ENCODE measurements around the gene COX6A2. TPM values are rescaled to one million over a fixed set of nuclear protein-coding genes. Genes with fewer than 3 reads are reported as not detected.
A peak's percentile ranks its signal among the peaks of the same experiment; 100 is the strongest.
"Not testable (repeated sequence)": the region's sequence is repeated elsewhere in the genome, so short reads cannot be mapped to it uniquely, and the experiment has no call there.

COX6A2 gene
- total RNA-seq, 6 experiments from 2014 or later: not detected

- no peaks in the 10 kb centered on the region; the same call in 1 of the 2 replicates for H3K27me3 Mint-ChIP-seq (ENCODE audit: insufficient read depth)
- peak overlapping the region; percentile 38 for H3K4me3 Mint-ChIP-seq
- TF ChIP-seq CTCF (IDR thresholded peaks at IDR 0.05): peak; percentile 78
- DNase-seq: peak; percentile 77
- no peaks in the 10 kb centered on the region for H3K9me3 Mint-ChIP-seq
- H3K4me1 Mint-ChIP-seq (ENCODE audit: low read depth): peaks cover 52% of the 10 kb centered on the region
- peak overlapping the region; percentile 93 for H3K27ac Mint-ChIP-seq
- no peaks in the 10 kb centered on the region for H3K36me3 Mint-ChIP-seq (ENCODE audit: low read depth)
These were observed 23.7 kb upstream of the COX6A2 start for GRCh38 chr16:31451681-31452351.

- no peak for TF ChIP-seq CTCF (IDR thresholded peaks at IDR 0.05)
- Mint-ChIP-seq H3K4me3 (no peak overlapping the region; the same call in 1 of the 2 replicates), H3K36me3 (ENCODE audit: low read depth) (no peaks in the 10 kb centered on the region), H3K27ac (peak overlapping the region; percentile 93), H3K4me1 (ENCODE audit: low read depth) (peaks cover 50% of the 10 kb centered on the region), H3K9me3 (no peaks in the 10 kb centered on the region), H3K27me3 (ENCODE audit: insufficient read depth) (no peaks in the 10 kb centered on the region; the same call in 1 of the 2 replicates)
- DNase-seq: no peak
These were observed 23.0 kb upstream of the COX6A2 start for GRCh38 chr16:31451201-31451600.

GRCh38 chr16:31445931-31446330, 17.8 kb upstream of the COX6A2 start:
- not testable (repeated sequence) for H3K27me3 Mint-ChIP-seq (ENCODE audit: insufficient read depth); H3K4me3 Mint-ChIP-seq; H3K36me3 Mint-ChIP-seq (ENCODE audit: low read depth); DNase-seq; H3K27ac Mint-ChIP-seq; H3K9me3 Mint-ChIP-seq
- peaks cover 13% of the 10 kb centered on the region for H3K4me1 Mint-ChIP-seq (ENCODE audit: low read depth)

GRCh38 chr16:31441956-31442355, 13.8 kb upstream of the COX6A2 start:
- Mint-ChIP-seq H3K36me3 (ENCODE audit: low read depth) (no peaks in the 10 kb centered on the region), H3K9me3 (no peaks in the 10 kb centered on the region), H3K27ac (peak overlapping the region; percentile 60; the same call in 1 of the 2 replicates), H3K27me3 (ENCODE audit: insufficient read depth) (peaks cover 8% of the 10 kb centered on the region; the same call in 1 of the 2 replicates), H3K4me3 (peak overlapping the region; percentile 82), H3K4me1 (ENCODE audit: low read depth) (peaks cover 23% of the 10 kb centered on the region)
- no peak for DNase-seq
- no peak for TF ChIP-seq CTCF (IDR thresholded peaks at IDR 0.05)

- Mint-ChIP-seq H3K4me3 (no peak overlapping the region), H3K27ac (no peak overlapping the region)
- DNase-seq: peak; percentile 18
These were observed 12.5 kb upstream of the COX6A2 start for GRCh38 chr16:31440516-31441184.

More at GRCh38 chr16:31440516-31441184, 12.5 kb upstream of the COX6A2 start:
- no peaks in the 10 kb centered on the region for H3K9me3 Mint-ChIP-seq
- peaks cover 9% of the 10 kb centered on the region; the same call in 1 of the 2 replicates for H3K27me3 Mint-ChIP-seq (ENCODE audit: insufficient read depth)
- TF ChIP-seq CTCF (IDR thresholded peaks at IDR 0.05): no peak
- peaks cover 23% of the 10 kb centered on the region for H3K4me1 Mint-ChIP-seq (ENCODE audit: low read depth)
- no peaks in the 10 kb centered on the region for H3K36me3 Mint-ChIP-seq (ENCODE audit: low read depth)
